K562 (cell line): ENCODE data around the gene ZBTB2. TPM values are rescaled to one million over a fixed set of nuclear protein-coding genes. Genes with fewer than 3 reads are reported as not detected.

ENCODE experiments used
- CBX3 ChIP-seq, 2 experiments: IDR thresholded peaks; 1 replicate in 1 of 2; 2 replicates in 1 of 2; pipeline ENCODE4 v1.6.1; 2012; ENCODE audit warnings: inconsistent platforms in 2 of 2, low read length in 2 of 2, borderline replicate concordance in 1 of 2, control low read depth in 1 of 2
- CEBPG ChIP-seq, 3 experiments: fragments of 200-800 bp in 1 of 3; sonication (Bioruptor generic) in 1 of 3; sonication (generic) in 1 of 3; formaldehyde crosslinking in 1 of 3; IDR thresholded peaks in 2 of 3; conservative IDR thresholded peaks in 1 of 3; 2 replicates each; pipeline versions ENCODE4 v1.6.1 to v1.8.0; 2016 to 2022; ENCODE audit warnings: missing compliant biosample characterization in 2 of 3, missing genetic modification characterization in 2 of 3, mild to moderate bottlenecking in 1 of 3, missing genetic modification reagents in 1 of 3
- DMBX1 ChIP-seq: fragments of 250-450 bp; sonication (Bioruptor Pico); IDR thresholded peaks from 2 replicates; pipeline ENCODE4 v1.8.0; 2022; ENCODE audit warnings: inconsistent platforms, mild to moderate bottlenecking, moderate library complexity, borderline replicate concordance
- HLTF ChIP-seq: fragments of 450-650 bp; IDR thresholded peaks from 2 replicates; pipeline ENCODE4 v1.6.1; 2016
- HNRNPH1 ChIP-seq: fragments of 200-400 bp; formaldehyde crosslinking; optimal IDR thresholded peaks from 2 replicates; pipeline ENCODE3; 2017; ENCODE audit warnings: low read depth, mild to moderate bottlenecking, low read length, moderate library complexity
- MAZ ChIP-seq, 2 experiments: fragments of 450-650 bp in 1 of 2; sonication (generic) in 1 of 2; formaldehyde crosslinking; IDR thresholded peaks in 1 of 2; conservative IDR thresholded peaks in 1 of 2; 2 replicates each; pipeline versions ENCODE4 v1.4.0 to v1.5.0; 2020; ENCODE audit warnings: mild to moderate bottlenecking in 1 of 2, missing genetic modification reagents in 1 of 2
- NCOA1 ChIP-seq: fragments of 450-650 bp; IDR thresholded peaks from 2 replicates; pipeline ENCODE4 v1.6.1; 2016; ENCODE audit warnings: low read depth
- NFE2 ChIP-seq: IDR thresholded peaks from 2 replicates; pipeline ENCODE4 v1.6.1; 2014; ENCODE audit warnings: antibody characterized with exemption, low read depth
- RCOR1 ChIP-seq, 2 experiments: IDR thresholded peaks; 2 replicates each; pipeline ENCODE4 v1.6.1; 2012; ENCODE audit warnings: low read depth in 2 of 2, low read length in 2 of 2, borderline replicate concordance in 1 of 2, improper control_type of control experiment in 1 of 2
- SMAD4 ChIP-seq: fragments of 250-450 bp; sonication (Bioruptor Pico); conservative IDR thresholded peaks from 2 replicates; pipeline ENCODE4 v1.8.0; 2021; ENCODE audit warnings: inconsistent platforms, mild to moderate bottlenecking, moderate library complexity
- SPI1 ChIP-seq: IDR thresholded peaks from 2 replicates; pipeline ENCODE4 v1.6.1; 2011; ENCODE audit warnings: low read depth, low read length, control low read depth, borderline replicate concordance
- SRF ChIP-seq, 2 experiments: fragments of 250-450, 450-650 bp in 1 of 2; sonication (Bioruptor Pico) in 1 of 2; sonication (generic) in 1 of 2; formaldehyde crosslinking; IDR thresholded peaks; 2 replicates each; pipeline versions ENCODE4 v1.5.0 to v1.5.1; 2020 to 2022; ENCODE audit warnings: mild to moderate bottlenecking in 1 of 2, missing genetic modification reagents in 1 of 2
- XRCC4 ChIP-seq: IDR thresholded peaks from one replicate; pipeline ENCODE4 v1.6.1; 2011; ENCODE audit not compliant: insufficient read depth, insufficient read length; ENCODE audit errors: extremely low read depth
- ZNF583 ChIP-seq: fragments of 250-450 bp; sonication (Bioruptor Pico); IDR thresholded peaks from 2 replicates; pipeline ENCODE4 v1.4.0; 2020
- polyA plus RNA-seq, 8 experiments: library from polyadenylated mRNA; depleted of rRNA in 4 of 8; stranded (reverse) in 5 of 8; unstranded in 3 of 8; fragments of >200 nt; fragmentation: Nextera tagmentation in 2 of 8; fragmentation: Illumina TruSeq in 1 of 8; extraction: Ambion mirVana in 2 of 8; extraction: Trizol in 1 of 8; gene quantifications; 2 replicates each; pipeline versions ENCODE4 v1.2.1 to v1.2.3, GENCODE V29; 2011 to 2014; ENCODE audit warnings: inconsistent platforms in 1 of 8, missing spikeins in 1 of 8
- total RNA-seq, 7 experiments: library from RNA; depleted of rRNA in 6 of 7; stranded (reverse); fragments of >200 nt in 6 of 7; fragmentation: Illumina TruSeq in 2 of 7; extraction: Trizol in 2 of 7; gene quantifications; 2 replicates each; pipeline versions ENCODE4 v1.2.1 to v1.2.3, GENCODE V29; 2011 to 2021; ENCODE audit warnings: low replicate concordance in 1 of 7
- TF ChIP-seq, protein P1 (sequence below): fragments of 250-450 bp; sonication (Bioruptor Pico); IDR thresholded peaks from 2 replicates; pipeline ENCODE4 v1.5.0; 2020; ENCODE audit warnings: mild to moderate bottlenecking, borderline replicate concordance
- TF ChIP-seq, protein P2 (sequence below): fragments of 200-800 bp; sonication (Bioruptor generic); IDR thresholded peaks from 2 replicates; pipeline ENCODE4 v1.6.1; 2017; ENCODE audit warnings: missing genetic modification characterization, missing compliant biosample characterization
- TF ChIP-seq, protein P3 (sequence below): fragments of 450-650 bp; formaldehyde crosslinking; IDR thresholded peaks from 2 replicates; pipeline ENCODE4 v1.4.0; 2022; ENCODE audit warnings: mild to moderate bottlenecking, moderate library complexity
- TF ChIP-seq, protein P4 (sequence below): fragments of 250-450 bp; sonication (Bioruptor Pico); IDR thresholded peaks from 2 replicates; pipeline ENCODE4 v1.5.1; 2021; ENCODE audit warnings: mild to moderate bottlenecking
- TF ChIP-seq, protein P5 (sequence below): conservative IDR thresholded peaks from 2 replicates; pipeline ENCODE4 v1.6.1; 2011; ENCODE audit warnings: low read depth, mild to moderate bottlenecking, low read length; ENCODE audit not compliant: control insufficient read depth

ZBTB2 gene
- total and polyA plus RNA-seq, 9 of the 15 experiments (the other 6 are each of a cell fraction or from before 2014, with no cell fraction given), result 5.1 to 26.2 (median 16.4) TPM

DNA sequence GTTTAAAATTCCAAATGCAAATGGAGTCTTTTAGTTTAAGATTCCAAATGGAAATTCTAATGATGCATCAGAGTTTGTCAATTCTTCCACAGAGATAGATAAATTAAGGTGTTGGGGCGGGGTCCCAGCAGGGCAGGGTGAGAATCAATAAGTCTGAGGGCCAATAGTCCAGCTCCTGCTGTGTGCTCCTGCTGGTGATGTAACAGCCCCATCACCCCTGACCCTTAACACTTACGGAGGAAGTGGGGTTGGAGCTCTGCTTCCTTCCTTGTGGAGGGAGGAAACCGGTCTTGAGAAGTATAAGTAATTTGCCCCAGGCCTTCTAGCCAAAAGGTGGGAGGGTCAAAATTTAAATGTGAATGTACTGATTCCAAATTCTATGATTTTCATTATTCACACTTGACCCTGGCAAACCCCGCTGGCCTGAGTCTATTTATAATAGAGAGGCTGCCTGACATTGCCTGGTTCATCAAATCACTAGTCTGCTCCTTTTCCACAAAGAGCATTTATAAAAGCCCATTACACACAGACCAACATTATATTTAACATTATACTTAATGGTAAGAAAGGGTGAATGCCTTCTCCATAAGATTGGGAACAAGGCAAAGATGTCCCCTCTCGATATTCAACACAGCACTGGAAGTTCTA is 17.2 kb downstream of the ZBTB2 start (continued):
- no peak for TF ChIP-seq HNRNPH1
- no peak for TF ChIP-seq NCOA1
- peak in 1 of 2 experiments; percentile 34; a peak in 1 of 4 replicates for TF ChIP-seq RCOR1 (IDR thresholded peaks at IDR 0.05; ENCODE audit: borderline replicate concordance in 1 of 2, low read depth in 2 of 2, low read length in 2 of 2)
- TF ChIP-seq, protein P1, sequence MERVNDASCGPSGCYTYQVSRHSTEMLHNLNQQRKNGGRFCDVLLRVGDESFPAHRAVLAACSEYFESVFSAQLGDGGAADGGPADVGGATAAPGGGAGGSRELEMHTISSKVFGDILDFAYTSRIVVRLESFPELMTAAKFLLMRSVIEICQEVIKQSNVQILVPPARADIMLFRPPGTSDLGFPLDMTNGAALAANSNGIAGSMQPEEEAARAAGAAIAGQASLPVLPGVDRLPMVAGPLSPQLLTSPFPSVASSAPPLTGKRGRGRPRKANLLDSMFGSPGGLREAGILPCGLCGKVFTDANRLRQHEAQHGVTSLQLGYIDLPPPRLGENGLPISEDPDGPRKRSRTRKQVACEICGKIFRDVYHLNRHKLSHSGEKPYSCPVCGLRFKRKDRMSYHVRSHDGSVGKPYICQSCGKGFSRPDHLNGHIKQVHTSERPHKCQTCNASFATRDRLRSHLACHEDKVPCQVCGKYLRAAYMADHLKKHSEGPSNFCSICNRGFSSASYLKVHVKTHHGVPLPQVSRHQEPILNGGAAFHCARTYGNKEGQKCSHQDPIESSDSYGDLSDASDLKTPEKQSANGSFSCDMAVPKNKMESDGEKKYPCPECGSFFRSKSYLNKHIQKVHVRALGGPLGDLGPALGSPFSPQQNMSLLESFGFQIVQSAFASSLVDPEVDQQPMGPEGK (CRISPR knock-in tag), result no peak
- TF ChIP-seq DMBX1, result 0 out of 2 replicates have a peak, but pooled peaks have one; percentile 42
- TF ChIP-seq, protein P2, sequence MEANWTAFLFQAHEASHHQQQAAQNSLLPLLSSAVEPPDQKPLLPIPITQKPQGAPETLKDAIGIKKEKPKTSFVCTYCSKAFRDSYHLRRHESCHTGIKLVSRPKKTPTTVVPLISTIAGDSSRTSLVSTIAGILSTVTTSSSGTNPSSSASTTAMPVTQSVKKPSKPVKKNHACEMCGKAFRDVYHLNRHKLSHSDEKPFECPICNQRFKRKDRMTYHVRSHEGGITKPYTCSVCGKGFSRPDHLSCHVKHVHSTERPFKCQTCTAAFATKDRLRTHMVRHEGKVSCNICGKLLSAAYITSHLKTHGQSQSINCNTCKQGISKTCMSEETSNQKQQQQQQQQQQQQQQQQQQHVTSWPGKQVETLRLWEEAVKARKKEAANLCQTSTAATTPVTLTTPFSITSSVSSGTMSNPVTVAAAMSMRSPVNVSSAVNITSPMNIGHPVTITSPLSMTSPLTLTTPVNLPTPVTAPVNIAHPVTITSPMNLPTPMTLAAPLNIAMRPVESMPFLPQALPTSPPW (CRISPR knock-in tag), result no peak
- TF ChIP-seq, protein P3, sequence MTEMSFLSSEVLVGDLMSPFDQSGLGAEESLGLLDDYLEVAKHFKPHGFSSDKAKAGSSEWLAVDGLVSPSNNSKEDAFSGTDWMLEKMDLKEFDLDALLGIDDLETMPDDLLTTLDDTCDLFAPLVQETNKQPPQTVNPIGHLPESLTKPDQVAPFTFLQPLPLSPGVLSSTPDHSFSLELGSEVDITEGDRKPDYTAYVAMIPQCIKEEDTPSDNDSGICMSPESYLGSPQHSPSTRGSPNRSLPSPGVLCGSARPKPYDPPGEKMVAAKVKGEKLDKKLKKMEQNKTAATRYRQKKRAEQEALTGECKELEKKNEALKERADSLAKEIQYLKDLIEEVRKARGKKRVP (CRISPR knock-in tag), result 0 out of 2 replicates have a peak, but pooled peaks have one; percentile 20
- TF ChIP-seq, protein P4, sequence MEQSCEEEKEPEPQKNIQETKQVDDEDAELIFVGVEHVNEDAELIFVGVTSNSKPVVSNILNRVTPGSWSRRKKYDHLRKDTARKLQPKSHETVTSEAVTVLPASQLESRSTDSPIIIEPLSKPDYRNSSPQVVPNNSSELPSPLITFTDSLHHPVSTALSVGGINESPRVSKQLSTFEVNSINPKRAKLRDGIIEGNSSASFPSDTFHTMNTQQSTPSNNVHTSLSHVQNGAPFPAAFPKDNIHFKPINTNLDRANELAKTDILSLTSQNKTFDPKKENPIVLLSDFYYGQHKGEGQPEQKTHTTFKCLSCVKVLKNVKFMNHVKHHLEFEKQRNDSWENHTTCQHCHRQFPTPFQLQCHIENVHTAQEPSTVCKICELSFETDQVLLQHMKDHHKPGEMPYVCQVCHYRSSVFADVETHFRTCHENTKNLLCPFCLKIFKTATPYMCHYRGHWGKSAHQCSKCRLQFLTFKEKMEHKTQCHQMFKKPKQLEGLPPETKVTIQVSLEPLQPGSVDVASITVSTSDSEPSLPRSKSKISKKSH, result no peak
- no peak for TF ChIP-seq XRCC4
- TF ChIP-seq CEBPG (CRISPR knock-in tag; IDR thresholded peaks at IDR 0.05), result peak; percentile 79
- peak; percentile 50 to 76; a peak in 2 of 4 replicates for TF ChIP-seq CEBPG (tag; conservative IDR thresholded peaks at IDR 0.05 in 1 of 2, IDR thresholded peaks at IDR 0.05 in 1 of 2)
- TF ChIP-seq ZNF583 (CRISPR knock-in tag), result no peak
- TF ChIP-seq, protein P5, sequence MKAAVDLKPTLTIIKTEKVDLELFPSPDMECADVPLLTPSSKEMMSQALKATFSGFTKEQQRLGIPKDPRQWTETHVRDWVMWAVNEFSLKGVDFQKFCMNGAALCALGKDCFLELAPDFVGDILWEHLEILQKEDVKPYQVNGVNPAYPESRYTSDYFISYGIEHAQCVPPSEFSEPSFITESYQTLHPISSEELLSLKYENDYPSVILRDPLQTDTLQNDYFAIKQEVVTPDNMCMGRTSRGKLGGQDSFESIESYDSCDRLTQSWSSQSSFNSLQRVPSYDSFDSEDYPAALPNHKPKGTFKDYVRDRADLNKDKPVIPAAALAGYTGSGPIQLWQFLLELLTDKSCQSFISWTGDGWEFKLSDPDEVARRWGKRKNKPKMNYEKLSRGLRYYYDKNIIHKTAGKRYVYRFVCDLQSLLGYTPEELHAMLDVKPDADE, result no peak
- TF ChIP-seq CBX3 (IDR thresholded peaks at IDR 0.05; ENCODE audit: borderline replicate concordance in 1 of 2, low read length in 2 of 2), result 0 out of 3 replicates have a peak, but pooled peaks of 1 of the 2 experiments have one; percentile 6
- TF ChIP-seq HLTF, result no peak
- TF ChIP-seq MAZ (CRISPR knock-in tag; conservative IDR thresholded peaks at IDR 0.05 in 1 of 2, IDR thresholded peaks at IDR 0.05 in 1 of 2), result 0 out of 4 replicates have a peak, but pooled peaks have one; percentile 19 to 34
- TF ChIP-seq SRF (CRISPR knock-in tag; IDR thresholded peaks at IDR 0.05), result peak in 1 of 2 experiments; percentile 48; a peak in 1 of 4 replicates
- TF ChIP-seq NFE2, result no peak
- TF ChIP-seq SMAD4 (CRISPR knock-in tag), result peak; percentile 48; the same call in 1 of the 2 replicates
- peak; percentile 91 for TF ChIP-seq SPI1
